KOPT-K1 (cell line): ENCODE results near the gene SPSB1.

Experiments used
- H3K27ac ChIP-seq: fragments of 200-600 bp; sonication (generic); 2 replicates; pipeline ENCODE4 v1.5.1; 2016; ENCODE audit warnings: antibody characterized with exemption, mild to moderate bottlenecking, low read depth, low read length; ENCODE audit not compliant: poor library complexity, severe bottlenecking
- H3K36me3 ChIP-seq: fragments of 200-600 bp; sonication (generic); 2 replicates; pipeline ENCODE4 v1.5.1; 2017; ENCODE audit warnings: antibody characterized with exemption, mild to moderate bottlenecking, low read length, moderate library complexity; ENCODE audit not compliant: insufficient read depth
- H3K9me3 ChIP-seq: fragments of 200-600 bp; sonication (generic); 2 replicates; pipeline ENCODE4 v1.5.1; 2017; ENCODE audit warnings: antibody characterized with exemption, low read length, mild to moderate bottlenecking; ENCODE audit not compliant: insufficient read depth, poor library complexity, severe bottlenecking

SPSB1 gene

DNA sequence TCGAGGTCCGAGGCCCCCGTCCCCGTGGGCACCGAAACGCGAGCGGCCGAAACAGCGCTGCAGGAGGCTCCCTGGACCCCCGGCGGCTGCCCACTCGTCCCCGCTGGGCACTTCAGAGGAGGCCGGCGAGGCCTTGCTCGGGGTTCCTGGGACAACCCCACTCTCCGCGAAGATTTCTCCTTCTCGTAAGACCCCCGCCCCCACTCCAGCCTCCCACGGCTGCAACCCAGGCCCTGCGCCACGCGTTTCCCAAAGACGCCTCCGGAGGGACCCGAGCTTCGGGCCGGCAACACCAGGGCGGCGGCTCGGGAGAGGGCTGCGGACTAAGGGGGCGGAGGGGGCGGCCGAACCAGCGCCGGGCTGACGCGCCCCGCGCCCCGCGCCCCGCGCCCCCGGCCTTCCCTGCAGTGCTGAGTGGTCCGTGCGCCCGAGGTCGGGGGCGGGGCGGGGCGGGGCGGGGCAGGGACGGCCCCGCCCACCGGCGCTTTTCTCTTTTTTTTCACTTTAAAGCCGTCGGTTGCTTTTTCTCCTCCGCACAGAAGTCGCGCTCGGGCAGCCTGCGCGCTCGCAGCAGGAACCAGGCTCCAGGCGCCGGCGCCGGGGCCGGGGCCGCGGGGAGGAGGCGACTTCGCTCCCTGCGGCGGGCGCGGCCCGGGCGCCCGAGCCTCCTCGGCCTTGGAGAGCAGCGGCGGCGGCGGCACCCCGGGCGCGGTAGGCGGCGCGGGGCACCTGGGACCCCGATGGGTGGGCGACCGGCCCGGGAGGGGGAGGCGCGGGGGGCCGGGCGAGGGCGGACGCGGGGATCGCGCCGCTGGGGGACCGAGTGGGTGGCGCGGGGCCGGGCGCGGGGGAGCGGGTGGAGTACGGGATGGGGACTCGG lies at the start of gene SPSB1:
TSS of gene SPSB1 (plus strand) at position 534 of the 880 bp plus-strand sequence. CDS start 62,998 bp downstream, outside the sequence.
- no peaks in the 10 kb centered on the region for H3K36me3 ChIP-seq
- peak within 1 kb of the TSS; percentile 48 for H3K27ac ChIP-seq
- H3K9me3 ChIP-seq: peaks cover 13% of the 10 kb centered on the region

- H3K27ac ChIP-seq: no peak overlapping the region
- H3K9me3 ChIP-seq: no peaks in the 10 kb centered on the region
- peaks cover 6% of the 10 kb centered on the region; the same call in 1 of the 2 replicates for H3K36me3 ChIP-seq
Measured at GRCh38 chr1:9243066-9243739, 49.5 kb upstream of the SPSB1 start.

- H3K27ac ChIP-seq: peak overlapping the region; percentile 46
- peaks cover 6% of the 10 kb centered on the region; the same call in 1 of the 2 replicates for H3K36me3 ChIP-seq
- no peaks in the 10 kb centered on the region for H3K9me3 ChIP-seq
Measured at GRCh38 chr1:9244501-9245229, 48.0 kb upstream of the SPSB1 start.

DNA sequence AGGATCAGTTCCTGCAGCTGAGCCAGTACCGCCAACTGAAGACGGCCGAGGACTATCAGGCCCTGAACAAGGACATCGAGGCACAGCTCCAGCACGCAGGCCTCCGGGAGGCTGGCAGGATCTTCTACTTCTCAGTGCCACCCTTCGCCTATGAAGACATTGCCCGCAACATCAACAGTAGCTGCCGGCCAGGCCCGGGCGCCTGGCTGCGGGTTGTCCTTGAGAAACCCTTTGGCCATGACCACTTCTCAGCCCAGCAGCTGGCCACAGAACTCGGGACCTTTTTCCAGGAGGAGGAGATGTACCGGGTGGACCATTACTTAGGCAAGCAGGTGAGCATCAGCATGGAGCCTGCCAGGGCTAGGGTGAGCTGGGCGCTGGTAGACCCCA lies 47.5 kb upstream of the SPSB1 start:
- Histone ChIP-seq H3K9me3 (no peaks in the 10 kb centered on the region), H3K36me3 (peaks cover 6% of the 10 kb centered on the region; the same call in 1 of the 2 replicates), H3K27ac (peak overlapping the region; percentile 46)

GRCh38 chr1:9245661-9246060 lies 47.0 kb upstream of the SPSB1 start:
- Histone ChIP-seq H3K9me3 (no peaks in the 10 kb centered on the region), H3K27ac (no peak overlapping the region), H3K36me3 (peaks cover 6% of the 10 kb centered on the region; the same call in 1 of the 2 replicates)

DNA sequence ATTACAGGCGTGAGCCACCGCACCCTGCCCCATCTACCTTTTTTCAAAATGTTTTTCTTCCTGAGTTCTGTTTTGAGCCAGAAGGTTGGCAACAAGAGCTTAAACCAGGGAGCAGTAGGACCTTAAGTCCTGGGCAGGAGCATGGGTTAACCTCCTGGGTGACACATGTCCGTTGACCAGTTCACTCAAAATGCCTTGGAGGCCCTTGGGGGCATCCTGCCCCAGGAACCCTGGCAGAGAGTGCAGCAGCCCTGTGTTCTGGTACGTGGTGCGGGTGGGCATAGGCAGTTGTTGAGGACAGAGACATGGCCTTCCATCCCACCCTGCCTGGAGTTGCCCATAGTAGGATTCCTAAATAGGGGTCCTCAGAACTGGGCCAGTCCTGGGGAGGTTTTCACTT lies 46.5 kb upstream of the SPSB1 start:
- Histone ChIP-seq H3K36me3 (peaks cover 6% of the 10 kb centered on the region; the same call in 1 of the 2 replicates), H3K27ac (no peak overlapping the region)

DNA sequence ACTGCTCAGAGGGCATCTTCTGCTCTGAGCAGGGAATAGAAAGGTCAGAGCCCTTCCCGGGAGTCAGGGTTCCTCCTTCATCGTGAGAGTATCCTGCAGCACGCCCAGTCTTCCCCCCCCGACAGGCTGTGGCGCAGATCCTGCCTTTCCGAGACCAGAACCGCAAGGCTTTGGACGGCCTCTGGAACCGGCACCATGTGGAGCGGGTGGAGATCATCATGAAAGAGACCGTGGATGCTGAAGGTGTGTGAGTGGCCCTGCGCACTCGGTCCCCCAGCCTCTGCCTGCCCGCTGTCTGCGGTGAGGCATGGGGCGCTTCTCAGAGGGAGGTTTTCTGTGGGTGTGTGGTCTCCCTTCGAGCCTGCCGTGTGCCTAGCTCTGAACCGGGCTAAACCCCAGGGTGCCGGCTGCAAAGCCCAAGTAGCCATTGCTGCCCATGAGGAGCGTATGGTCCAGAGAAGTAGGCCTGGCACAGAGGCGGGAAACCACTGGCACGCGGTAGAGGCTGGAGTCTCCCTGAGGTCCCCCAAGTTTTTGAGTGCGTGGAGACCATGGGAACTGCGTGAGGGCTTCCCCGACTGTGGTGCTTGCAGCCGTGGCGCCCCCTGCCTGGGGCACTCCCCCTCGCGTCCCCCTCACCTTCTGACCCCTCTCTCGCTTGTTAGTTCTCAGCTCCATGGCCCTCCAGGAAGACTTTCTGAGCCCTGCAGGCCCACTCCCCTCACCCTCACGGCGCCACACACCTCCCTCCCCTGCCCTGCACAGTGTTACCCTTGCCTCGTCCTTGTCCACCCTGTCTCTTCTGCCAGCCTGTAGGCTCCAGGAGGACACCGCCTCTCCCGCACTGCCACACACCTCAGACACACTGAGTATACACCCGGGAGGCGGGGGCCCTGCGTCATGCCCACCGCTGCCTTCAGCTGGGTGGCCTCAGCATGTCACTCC lies 45.6 kb upstream of the SPSB1 start:
- Histone ChIP-seq H3K27ac (no peak overlapping the region), H3K36me3 (peaks cover 6% of the 10 kb centered on the region; the same call in 1 of the 2 replicates), H3K9me3 (no peaks in the 10 kb centered on the region)

More for the DNA sequence above, 46.5 kb upstream of the SPSB1 start:
- H3K9me3 ChIP-seq: no peaks in the 10 kb centered on the region

- Histone ChIP-seq H3K9me3 (no peaks in the 10 kb centered on the region), H3K27ac (no peak overlapping the region), H3K36me3 (peaks cover 6% of the 10 kb centered on the region; the same call in 1 of the 2 replicates)
Measured at GRCh38 chr1:9247894-9248293, 44.8 kb upstream of the SPSB1 start.

DNA sequence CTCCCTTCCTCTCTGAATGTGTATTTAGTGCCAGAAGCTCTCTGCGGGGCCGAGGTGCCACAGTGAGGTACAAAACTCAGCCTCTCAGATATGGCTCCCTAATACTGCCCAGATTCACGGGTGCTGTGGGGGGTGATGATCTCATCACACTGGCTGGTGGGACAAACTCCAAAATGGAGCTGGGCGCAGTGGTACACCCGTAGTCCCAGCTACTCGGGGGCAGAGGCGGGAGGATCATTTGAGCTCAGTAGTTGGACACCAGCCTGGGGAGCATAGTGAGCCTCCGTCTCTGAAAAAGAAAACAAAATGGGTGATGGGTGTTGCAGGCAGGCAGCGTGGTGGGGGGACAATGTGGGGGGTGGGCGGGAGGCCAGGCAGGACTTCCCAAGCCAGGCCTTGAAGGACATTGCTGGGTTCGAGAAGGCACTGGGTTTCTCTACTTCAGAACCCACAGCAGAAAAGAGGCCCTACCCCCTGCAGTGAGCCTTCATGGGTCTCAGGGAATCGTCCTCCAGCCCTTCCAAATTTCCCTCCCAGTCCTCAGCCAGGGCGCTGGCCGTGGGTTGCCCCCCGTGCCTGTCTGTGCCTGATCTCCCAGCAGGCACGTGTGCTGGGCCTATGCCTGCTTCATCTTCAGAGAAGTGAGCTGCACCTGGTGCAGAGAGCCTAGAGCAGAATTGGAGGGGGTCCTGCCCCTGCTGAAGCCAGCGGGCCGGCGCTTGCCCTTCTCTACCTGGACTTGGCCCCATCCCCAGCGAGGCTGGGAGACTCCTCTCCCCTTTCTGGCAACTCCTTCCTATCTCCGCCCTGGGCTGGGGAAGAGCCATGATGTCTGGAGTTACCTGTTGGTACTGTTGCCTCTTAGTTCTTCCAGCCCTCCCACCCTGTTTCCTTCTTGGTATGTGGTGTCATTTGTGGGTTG lies 44.1 kb upstream of the SPSB1 start:
- peaks cover 6% of the 10 kb centered on the region; the same call in 1 of the 2 replicates for H3K36me3 ChIP-seq
- H3K9me3 ChIP-seq: no peaks in the 10 kb centered on the region
- H3K27ac ChIP-seq: no peak overlapping the region

DNA sequence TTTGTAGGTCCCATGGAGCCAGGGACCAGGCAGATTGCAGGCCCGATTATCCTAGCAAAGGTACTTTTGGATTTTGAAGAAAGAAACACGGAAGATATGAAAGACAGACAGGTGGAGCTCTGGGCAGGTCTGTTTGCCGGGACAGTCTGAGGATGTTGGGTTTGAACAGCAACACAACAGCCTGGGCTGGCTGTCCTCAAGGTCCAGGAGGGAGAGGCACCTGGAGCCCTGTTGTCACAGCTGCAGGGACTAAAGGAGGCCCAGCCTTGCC lies 43.5 kb upstream of the SPSB1 start:
- H3K27ac ChIP-seq: no peak overlapping the region
- no peaks in the 10 kb centered on the region for H3K9me3 ChIP-seq
- peaks cover 6% of the 10 kb centered on the region; the same call in 1 of the 2 replicates for H3K36me3 ChIP-seq

DNA sequence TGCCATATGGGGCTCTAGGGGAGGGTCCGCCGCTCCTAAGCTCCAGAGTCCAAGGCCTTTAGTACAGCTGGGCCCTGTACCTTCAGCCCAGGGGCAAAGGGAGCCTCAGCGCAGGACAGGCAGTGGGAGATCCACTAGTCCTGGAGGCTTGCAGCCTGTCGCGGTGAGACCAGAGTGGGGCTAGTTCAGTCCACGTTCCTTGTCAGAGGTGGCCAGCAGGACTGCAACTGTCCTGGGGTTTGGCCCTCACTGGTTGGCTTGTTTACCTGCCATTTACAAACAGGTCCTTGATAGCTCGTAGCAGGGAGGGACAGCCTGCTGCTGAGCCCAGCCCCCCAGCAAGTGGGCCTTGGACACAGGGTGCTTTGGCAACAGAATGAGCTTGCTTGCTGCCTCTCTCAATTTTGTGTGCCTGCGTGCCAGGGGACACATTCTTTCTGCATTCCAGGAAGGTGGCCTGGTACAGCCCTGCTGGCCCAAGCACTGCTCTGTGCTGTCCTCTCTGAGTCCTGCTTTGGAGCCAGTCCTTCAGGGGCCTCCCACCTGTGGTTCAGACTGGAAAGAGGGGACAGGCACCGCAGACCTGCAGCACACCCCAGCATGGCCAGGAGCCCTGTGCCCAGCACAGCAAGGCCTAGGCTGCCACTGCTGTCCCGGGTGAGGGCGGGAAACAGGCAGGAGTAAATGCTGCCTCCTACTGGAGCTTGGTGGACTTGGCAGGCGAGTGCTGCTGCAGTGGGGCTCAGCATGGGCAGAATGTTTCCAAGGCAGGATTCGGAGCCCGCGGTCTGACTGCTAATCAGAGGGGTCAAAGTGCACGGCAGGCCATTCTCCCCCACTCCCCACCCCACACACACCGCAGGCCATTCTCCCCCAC lies 42.9 kb upstream of the SPSB1 start:
- Histone ChIP-seq H3K9me3 (no peaks in the 10 kb centered on the region), H3K36me3 (peaks cover 6% of the 10 kb centered on the region; the same call in 1 of the 2 replicates), H3K27ac (no peak overlapping the region)

DNA sequence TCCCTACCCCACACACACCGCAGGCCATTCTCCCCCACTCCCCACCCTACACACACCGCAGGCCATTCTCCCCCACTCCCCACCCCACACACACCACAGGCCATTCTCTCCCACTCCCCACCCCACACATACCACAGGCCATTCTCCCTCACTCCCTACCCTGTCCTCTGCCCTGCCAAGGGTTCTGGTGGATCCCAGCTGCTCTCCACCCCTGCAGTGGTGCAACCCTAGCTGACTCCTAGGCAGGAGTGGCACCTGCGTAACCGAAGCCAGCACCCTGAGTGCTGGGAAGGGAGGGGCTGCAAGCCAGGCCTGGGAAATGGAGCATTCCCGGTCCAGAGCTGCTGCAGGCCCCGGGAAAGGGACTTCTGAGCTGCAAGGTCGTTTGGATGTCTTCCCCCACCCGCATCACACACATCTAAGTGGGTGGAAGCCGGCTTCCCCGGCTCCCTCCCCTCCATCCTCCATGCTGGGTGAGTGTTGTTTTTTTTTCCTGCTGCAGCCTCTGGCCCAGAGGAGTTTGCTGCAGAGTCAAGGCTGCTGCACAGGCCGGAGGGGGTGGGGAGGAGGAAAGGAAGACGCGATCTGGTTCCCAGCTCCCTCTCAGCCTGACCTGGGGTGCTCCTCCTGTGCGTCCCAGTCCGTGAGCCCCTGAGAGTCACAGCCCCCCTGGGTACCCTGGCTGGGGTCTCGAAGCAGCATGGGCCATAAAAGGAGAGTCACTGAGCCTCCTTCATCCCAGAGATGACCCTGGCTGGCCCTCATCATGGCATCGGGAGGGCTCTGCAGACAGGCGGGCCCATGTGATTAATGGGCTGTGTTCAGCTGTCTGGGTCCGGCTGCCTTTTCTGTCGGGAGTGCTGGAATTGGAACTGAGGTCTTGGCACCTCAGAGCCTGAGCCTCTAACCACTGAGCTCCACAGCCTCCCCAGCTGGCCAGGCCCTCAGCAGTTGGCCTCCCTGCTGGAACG lies 42.0 kb upstream of the SPSB1 start:
- H3K9me3 ChIP-seq: no peaks in the 10 kb centered on the region
- H3K27ac ChIP-seq: no peak overlapping the region
- H3K36me3 ChIP-seq: peaks cover 6% of the 10 kb centered on the region; the same call in 1 of the 2 replicates
